Kidney (tissue), 14 donors: Measurements from ENCODE around the gene ARFGEF3. TPM values are rescaled to one million over a fixed set of nuclear protein-coding genes. Genes with fewer than 3 reads are reported as not detected.
"Not testable (repeated sequence)": the region's sequence is repeated elsewhere in the genome, so short reads cannot be mapped to it uniquely, and the experiment has no call there.

Experiments
- DNase-seq, 5 donors: peaks; one replicate each; pipeline ENCODE4 v3.0.0-alpha.2; 2013 to 2020
- FAIRE-seq: peaks from 2 replicates; lab custom pipeline; 2012; peaks lifted over from hg19 to GRCh38; lab: Jason Lieb, UNC
- H3K27ac ChIP-seq, 2 donors: one replicate each; pipeline ENCODE4 v1.7.0; 2013; ENCODE audit warnings: low read depth in 2 of 2, low read length in 2 of 2, inconsistent platforms in 1 of 2
- H3K27me3 ChIP-seq: one replicate; pipeline ENCODE4 v1.7.1; 2013; ENCODE audit warnings: low read length, inconsistent platforms; ENCODE audit not compliant: control insufficient read depth, insufficient read depth
- H3K36me3 ChIP-seq, 3 donors: one replicate each; pipeline versions ENCODE4 v1.7.0 to v1.7.1; 2013; ENCODE audit warnings: low read length in 3 of 3, control low read depth in 1 of 3, inconsistent platforms in 1 of 3; ENCODE audit not compliant: insufficient read depth in 3 of 3, control insufficient read depth in 2 of 3
- H3K4me1 ChIP-seq, 3 donors: one replicate each; pipeline versions ENCODE4 v1.7.0 to v1.7.1; 2013; ENCODE audit warnings: low read length in 3 of 3, inconsistent platforms in 1 of 3, low read depth in 1 of 3; ENCODE audit not compliant: control insufficient read depth in 2 of 3, insufficient read depth in 2 of 3
- H3K4me3 ChIP-seq, 3 donors: one replicate each; pipeline versions ENCODE4 v1.7.0 to v1.8.1; 2013; ENCODE audit warnings: low read length in 3 of 3, control low read depth in 1 of 3, inconsistent platforms in 1 of 3
- H3K9ac ChIP-seq, 3 donors: one replicate each; pipeline versions ENCODE4 v1.7.0 to v1.7.1; 2013; ENCODE audit warnings: low read length in 3 of 3, control low read depth in 1 of 3, inconsistent platforms in 1 of 3
- H3K9me3 ChIP-seq, 3 donors: one replicate each; pipeline versions ENCODE4 v1.7.0 to v1.7.1; 2013; ENCODE audit warnings: low read length in 3 of 3, control low read depth in 1 of 3, inconsistent platforms in 1 of 3; ENCODE audit not compliant: control insufficient read depth in 2 of 3, insufficient read depth in 1 of 3
- intact Hi-C: fragments of 100-400 bp; cut with DNase I; formaldehyde crosslinking; loops from one replicate; pipeline ENCODE4 v1.11.1; 2022
- polyA plus RNA-seq: library from polyadenylated mRNA; stranded (reverse); fragments of 350-450 nt; fragmentation: Illumina TruSeq; extraction: RNeasy Lipid Tissue Mini Kit (QIAGEN cat#74804); gene quantifications from one replicate; pipeline ENCODE4 v1.2.3, GENCODE V29; 2014; ENCODE audit warnings: low read depth, low replicate concordance; ENCODE audit not compliant: insufficient read depth
- total RNA-seq: library from RNA; stranded (reverse); fragmentation: NEBNext Ultra II Directional; extraction: Animal tissue kit (Norgen Biotek cat#: 25700); gene quantifications from one replicate; pipeline ENCODE4 v1.2.1, GENCODE V29; 2021
- TF ChIP-seq, protein P1 (sequence below): IDR thresholded peaks from 3 replicates; pipeline ENCODE4 v1.5.1; 2012; ENCODE audit warnings: mild to moderate bottlenecking, moderate library complexity, borderline replicate concordance; ENCODE audit not compliant: insufficient read depth; ENCODE audit errors: extremely low read depth
- donor health status: control.
- donor health status: control.
- donor health status: control.
- donor health status: control.
- donor health status: control.
- donor health status: DM: yes; HTN: yes; CAD: no.
- donor health status: Normal renal cell carcinoma (clear cell type).

ARFGEF3 gene
- total and polyA plus RNA-seq, 2 donors from 2014 or later: 1.2 to 7.8 TPM

DNA sequence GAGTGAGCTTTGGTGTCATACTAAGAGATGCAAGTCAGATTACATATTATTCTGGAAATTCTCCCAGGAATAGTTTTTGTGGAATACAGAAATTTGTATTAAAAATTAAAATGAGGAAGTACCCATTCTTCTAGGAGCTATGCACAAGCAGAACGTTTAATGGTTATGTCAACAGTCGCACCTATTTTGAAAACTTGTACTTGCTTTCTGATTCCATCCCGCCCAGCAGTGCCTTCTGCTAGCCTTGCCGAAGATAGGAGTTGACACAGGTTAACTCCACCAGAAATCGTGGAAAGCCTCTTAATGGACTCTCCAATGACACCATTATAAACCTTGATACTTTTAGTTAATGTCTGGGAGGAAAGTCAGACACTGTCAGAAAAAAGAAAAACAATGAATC lies 49.9 kb downstream of the ARFGEF3 start:
- Histone ChIP-seq H3K36me3 (no peaks in the 10 kb centered on the region), H3K9ac (no peak overlapping the region), H3K9me3 (no peaks in the 10 kb centered on the region), H3K4me1 (no peaks in the 10 kb centered on the region), H3K4me3 (no peak overlapping the region), H3K27ac (no peak overlapping the region), H3K27me3 (no peaks in the 10 kb centered on the region)
- TF ChIP-seq, protein P1, sequence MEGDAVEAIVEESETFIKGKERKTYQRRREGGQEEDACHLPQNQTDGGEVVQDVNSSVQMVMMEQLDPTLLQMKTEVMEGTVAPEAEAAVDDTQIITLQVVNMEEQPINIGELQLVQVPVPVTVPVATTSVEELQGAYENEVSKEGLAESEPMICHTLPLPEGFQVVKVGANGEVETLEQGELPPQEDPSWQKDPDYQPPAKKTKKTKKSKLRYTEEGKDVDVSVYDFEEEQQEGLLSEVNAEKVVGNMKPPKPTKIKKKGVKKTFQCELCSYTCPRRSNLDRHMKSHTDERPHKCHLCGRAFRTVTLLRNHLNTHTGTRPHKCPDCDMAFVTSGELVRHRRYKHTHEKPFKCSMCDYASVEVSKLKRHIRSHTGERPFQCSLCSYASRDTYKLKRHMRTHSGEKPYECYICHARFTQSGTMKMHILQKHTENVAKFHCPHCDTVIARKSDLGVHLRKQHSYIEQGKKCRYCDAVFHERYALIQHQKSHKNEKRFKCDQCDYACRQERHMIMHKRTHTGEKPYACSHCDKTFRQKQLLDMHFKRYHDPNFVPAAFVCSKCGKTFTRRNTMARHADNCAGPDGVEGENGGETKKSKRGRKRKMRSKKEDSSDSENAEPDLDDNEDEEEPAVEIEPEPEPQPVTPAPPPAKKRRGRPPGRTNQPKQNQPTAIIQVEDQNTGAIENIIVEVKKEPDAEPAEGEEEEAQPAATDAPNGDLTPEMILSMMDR: no peak
- FAIRE-seq (no peak), DNase-seq (no peak)
- intact Hi-C loops: no loop called here

DNA sequence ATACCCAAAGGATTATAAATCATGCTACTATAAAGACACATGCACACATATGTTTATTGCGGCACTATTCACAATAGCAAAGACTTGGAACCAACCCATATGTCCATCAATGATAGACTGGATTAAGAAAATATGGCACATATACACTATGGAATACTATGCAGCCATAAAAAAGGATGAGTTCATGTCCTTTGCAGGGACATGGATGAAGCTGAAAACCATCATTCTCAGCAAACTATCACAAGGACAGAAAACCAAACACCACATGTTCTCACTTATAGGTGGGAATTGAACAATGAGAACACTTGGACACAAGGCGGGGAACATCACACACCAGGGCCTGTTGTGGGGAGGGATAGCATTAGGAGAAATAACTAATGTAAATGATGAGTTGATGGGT lies 50.8 kb downstream of the ARFGEF3 start:
- H3K27me3 ChIP-seq, H3K4me3 ChIP-seq, H3K27ac ChIP-seq, DNase-seq, FAIRE-seq, H3K4me1 ChIP-seq, H3K9ac ChIP-seq, H3K9me3 ChIP-seq, intact Hi-C loops, H3K36me3 ChIP-seq: not testable (repeated sequence)

DNA sequence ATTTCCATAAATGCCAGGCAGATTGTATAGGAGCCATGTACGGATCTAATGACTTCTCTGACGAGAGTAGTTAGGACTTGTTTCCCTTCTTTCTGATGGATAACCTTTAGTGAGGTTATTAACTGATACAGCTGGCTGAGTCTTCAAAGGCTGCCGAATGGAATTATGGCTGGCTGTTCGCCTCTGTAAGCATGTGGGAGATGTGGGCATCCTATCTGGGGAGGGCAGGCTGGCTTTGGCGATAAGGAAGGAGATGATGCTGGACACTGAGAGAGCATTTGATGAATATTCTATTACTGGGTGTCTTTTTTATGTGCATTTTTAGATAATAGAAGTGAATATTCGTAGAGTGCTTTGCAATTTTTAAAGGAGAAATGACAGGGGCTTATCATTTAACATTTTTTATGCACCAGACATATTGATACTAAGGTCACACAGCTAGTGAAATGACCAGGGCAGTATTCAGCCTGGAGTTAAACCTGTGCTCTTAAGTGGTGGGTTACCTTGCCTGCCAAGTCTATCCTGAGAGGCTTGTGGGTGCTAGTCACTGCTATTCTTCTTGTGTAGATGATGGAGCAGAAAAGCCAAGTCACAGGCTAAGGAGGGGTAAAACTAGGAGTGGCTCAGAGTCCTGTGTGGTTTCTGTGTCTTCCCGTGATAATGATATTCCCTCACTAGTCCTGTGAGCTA lies 53.5 kb downstream of the ARFGEF3 start:
- TF ChIP-seq, protein P1: no peak
- Histone ChIP-seq H3K27me3 (no peaks in the 10 kb centered on the region), H3K4me1 (no peaks in the 10 kb centered on the region), H3K27ac (no peak overlapping the region), H3K9ac (no peak overlapping the region), H3K9me3 (no peaks in the 10 kb centered on the region), H3K36me3 (no peaks in the 10 kb centered on the region), H3K4me3 (no peak overlapping the region)
- DNase-seq (no peak), FAIRE-seq (no peak)
- intact Hi-C loops: no loop called here

DNA sequence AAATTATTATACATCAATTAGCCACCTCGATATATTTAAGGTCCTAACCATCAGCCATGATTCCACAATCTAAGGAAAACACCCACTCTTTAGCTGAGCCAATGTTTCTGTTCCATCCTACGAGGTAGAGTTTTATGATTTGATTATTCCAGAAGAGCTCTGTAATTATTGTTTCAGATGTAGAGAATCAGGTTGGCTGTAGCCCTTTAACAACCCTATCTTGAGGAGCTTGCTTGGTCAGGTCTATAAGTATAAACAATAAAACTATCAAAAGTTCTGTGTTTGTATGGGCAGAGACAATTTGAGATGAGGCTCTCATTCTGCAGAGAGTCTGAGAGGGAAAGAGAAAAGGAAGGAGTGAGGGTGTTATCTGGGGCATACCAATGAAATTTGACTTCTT lies 56.7 kb downstream of the ARFGEF3 start, which contains the start of gene PBOV1:
Gene PBOV1, minus strand, starts transcription at position 43 of the 400 bp plus-strand sequence. CDS start 96 bp downstream, outside the sequence.
- no peak for DNase-seq
- Histone ChIP-seq H3K27me3 (no peaks in the 10 kb centered on the region), H3K4me3 (no peak within 1 kb of the TSS), H3K36me3 (no peaks in the 10 kb centered on the region), H3K27ac (no peak within 1 kb of the TSS), H3K9ac (no peak within 1 kb of the TSS), H3K4me1 (no peaks in the 10 kb centered on the region), H3K9me3 (no peaks in the 10 kb centered on the region)
- FAIRE-seq: no peak
- intact Hi-C loops: no loop called here
- TF ChIP-seq, protein P1: no peak
